SK-N-SH (cell line): ENCODE results near the gene CAPN10. TPM values are rescaled to one million over a fixed set of nuclear protein-coding genes. Genes with fewer than 3 reads are reported as not detected.

Experiments used
- CTCF ChIA-PET: fragments of 300-600, 350-600 bp; formaldehyde crosslinking; extraction: SDS; loops from one replicate; lab custom pipeline; 2021; lab: Yijun Ruan, JAX
- POLR2A ChIA-PET: fragments of 350-600 bp; sonication (Branson Sonifier 250); formaldehyde crosslinking; extraction: SDS; loops from one replicate; lab custom pipeline; 2020; ENCODE audit warnings: antibody characterized with exemption, inconsistent platforms; lab: Yijun Ruan, JAX
- DNase-seq: peaks from one replicate; pipeline ENCODE4 v3.0.0; 2012
- H2AFZ ChIP-seq: fragments of 200-600 bp; sonication (generic); 2 replicates; pipeline ENCODE4 v1.8.1; 2016; ENCODE audit warnings: antibody characterized with exemption, mild to moderate bottlenecking, low read depth
- H3F3A ChIP-seq: fragments of 200-600 bp; sonication (generic); replicated peaks from 2 replicates; pipeline ENCODE3; 2016; ENCODE audit warnings: antibody characterized with exemption, mild to moderate bottlenecking; ENCODE audit not compliant: insufficient read depth
- H3K27ac ChIP-seq, 2 experiments: fragments of 200-500 bp in 1 of 2; fragments of 200-600 bp in 1 of 2; sonication (Bioruptor generic) in 1 of 2; sonication (generic), shearing (Covaris generic) in 1 of 2; 2 replicates each; pipeline versions ENCODE4 v1.5.1 to v1.6.1; 2014 to 2016; ENCODE audit warnings: low read depth in 2 of 2, inconsistent platforms in 1 of 2, low read length in 1 of 2, mild to moderate bottlenecking in 1 of 2, mixed read lengths in 1 of 2
- H3K27me3 ChIP-seq: fragments of 200-600 bp; sonication (generic), shearing (Covaris generic); 2 replicates; pipeline ENCODE4 v1.6.1; 2016; ENCODE audit warnings: mixed run types; ENCODE audit not compliant: insufficient read depth
- H3K36me3 ChIP-seq, 2 experiments: fragments of 200-500 bp in 1 of 2; fragments of 200-600 bp in 1 of 2; sonication (Bioruptor generic) in 1 of 2; sonication (generic) in 1 of 2; replicated peaks in 1 of 2; 2 replicates each; pipeline versions ENCODE3 to v1.5.1; 2014 to 2016; ENCODE audit warnings: low read length in 1 of 2, mild to moderate bottlenecking in 1 of 2; ENCODE audit not compliant: insufficient read depth in 2 of 2, control insufficient read depth in 1 of 2
- H3K4me1 ChIP-seq, 2 experiments: fragments of 200-500 bp in 1 of 2; fragments of 200-600 bp in 1 of 2; sonication (Bioruptor generic) in 1 of 2; sonication (generic), shearing (Covaris generic) in 1 of 2; 2 replicates each; pipeline versions ENCODE4 v1.5.1 to v1.6.1; 2014 to 2016; ENCODE audit warnings: low read depth in 1 of 2, low read length in 1 of 2, mixed run types in 1 of 2; ENCODE audit not compliant: insufficient read depth in 2 of 2, control insufficient read depth in 1 of 2
- H3K4me2 ChIP-seq: fragments of 200-600 bp; sonication (generic), shearing (Covaris generic); 2 replicates; pipeline ENCODE4 v1.6.1; 2017; ENCODE audit warnings: mixed run types
- H3K4me3 ChIP-seq, 2 experiments: fragments of 200-500 bp in 1 of 2; fragments of 200-600 bp in 1 of 2; sonication (Bioruptor generic) in 1 of 2; sonication (generic), shearing (Covaris generic) in 1 of 2; 2 replicates each; pipeline versions ENCODE4 v1.5.1 to v1.8.1; 2014 to 2016; ENCODE audit warnings: low read depth in 2 of 2, inconsistent platforms in 1 of 2, low read length in 1 of 2, mild to moderate bottlenecking in 1 of 2, mixed read lengths in 1 of 2, moderate library complexity in 1 of 2
- H3K79me2 ChIP-seq: fragments of 200-600 bp; sonication (generic); 2 replicates; pipeline ENCODE4 v1.8.1; 2017; ENCODE audit warnings: mild to moderate bottlenecking; ENCODE audit not compliant: insufficient read depth
- H3K9ac ChIP-seq: fragments of 200-600 bp; sonication (generic); 2 replicates; pipeline ENCODE4 v1.6.1; 2017; ENCODE audit warnings: mixed run types
- H3K9me2 ChIP-seq: fragments of 200-600 bp; sonication (generic); 2 replicates; pipeline ENCODE4 v1.6.1; 2017; ENCODE audit warnings: mixed run types
- H3K9me3 ChIP-seq: fragments of 200-600 bp; sonication (generic); 2 replicates; pipeline ENCODE4 v1.6.1; 2017; ENCODE audit warnings: mixed run types, mild to moderate bottlenecking, moderate library complexity
- H4K20me1 ChIP-seq: fragments of 200-600 bp; sonication (generic); 2 replicates; pipeline ENCODE4 v1.6.1; 2017; ENCODE audit warnings: mild to moderate bottlenecking, mixed run types; ENCODE audit not compliant: insufficient read depth
- EZH2phosphoT487 ChIP-seq: fragments of 200-600 bp; sonication (generic); IDR thresholded peaks from 2 replicates; pipeline ENCODE4 v1.6.1; 2017; ENCODE audit warnings: low read depth, mixed run types, mild to moderate bottlenecking, antibody characterized with exemption, moderate library complexity, borderline replicate concordance
- FOXM1 ChIP-seq: IDR thresholded peaks from 2 replicates; pipeline ENCODE4 v1.4.0; 2012; ENCODE audit warnings: low read depth, mild to moderate bottlenecking
- GATA2 ChIP-seq: sonication (generic); formaldehyde crosslinking; IDR thresholded peaks from 2 replicates; pipeline ENCODE4 v1.5.0; 2020; ENCODE audit warnings: mild to moderate bottlenecking, missing genetic modification reagents
- MEF2A ChIP-seq: IDR thresholded peaks from 2 replicates; pipeline ENCODE4 v1.4.0; 2012; ENCODE audit warnings: low read depth, borderline replicate concordance
- NRF1 ChIP-seq: IDR thresholded peaks from 2 replicates; pipeline ENCODE4 v1.6.1; 2012; ENCODE audit warnings: low read depth, mild to moderate bottlenecking, low read length
- RAD21 ChIP-seq: IDR thresholded peaks from 2 replicates; pipeline ENCODE4 v1.6.1; 2012; ENCODE audit warnings: mild to moderate bottlenecking, low read length
- RFX5 ChIP-seq: IDR thresholded peaks from 2 replicates; pipeline ENCODE4 v1.6.1; 2012; ENCODE audit warnings: mild to moderate bottlenecking, improper control_type of control experiment, low read length
- RXRA ChIP-seq: IDR thresholded peaks from 2 replicates; pipeline ENCODE4 v1.4.0; 2012; ENCODE audit warnings: low read depth, mild to moderate bottlenecking, borderline replicate concordance
- TCF12 ChIP-seq: IDR thresholded peaks from 2 replicates; pipeline ENCODE4 v1.4.0; 2012
- YY1 ChIP-seq: IDR thresholded peaks from 2 replicates; pipeline ENCODE4 v1.4.0; 2012; ENCODE audit warnings: low read depth, mild to moderate bottlenecking
- WGBS: methylation state at CpG from one replicate; pipeline ENCODE4 v1.1.6; 2017; ENCODE audit warnings: low lambda C conversion rate; 5-methylcytosine and 5-hydroxymethylcytosine counted together
- polyA plus RNA-seq, 3 experiments: library from polyadenylated mRNA; depleted of rRNA; stranded (reverse); fragments of >200 nt; gene quantifications; 2 replicates each; pipeline ENCODE4 v1.2.3, GENCODE V29; 2012
- TF ChIP-seq, protein P1 (sequence below): IDR thresholded peaks from 2 replicates; pipeline ENCODE4 v1.4.0; 2012; ENCODE audit warnings: low read depth, borderline replicate concordance
- TF ChIP-seq, protein P2 (sequence below): IDR thresholded peaks from 2 replicates; pipeline ENCODE4; 2012
- TF ChIP-seq, protein P3 (sequence below): fragments of 150-350 bp; IDR thresholded peaks from 2 replicates; pipeline ENCODE4 v1.6.1; 2016; ENCODE audit warnings: mild to moderate bottlenecking, low read depth, low read length
- TF ChIP-seq, protein P4 (sequence below): fragments of 200-600 bp; sonication (generic); IDR thresholded peaks from 2 replicates; pipeline ENCODE4 v1.6.1; 2017; ENCODE audit warnings: antibody characterized with exemption, mild to moderate bottlenecking, moderate library complexity

Gene CAPN10
- polyA plus RNA-seq, 1 of the 3 experiments (the other 2 are of a cell fraction), result 24.0 TPM

DNA sequence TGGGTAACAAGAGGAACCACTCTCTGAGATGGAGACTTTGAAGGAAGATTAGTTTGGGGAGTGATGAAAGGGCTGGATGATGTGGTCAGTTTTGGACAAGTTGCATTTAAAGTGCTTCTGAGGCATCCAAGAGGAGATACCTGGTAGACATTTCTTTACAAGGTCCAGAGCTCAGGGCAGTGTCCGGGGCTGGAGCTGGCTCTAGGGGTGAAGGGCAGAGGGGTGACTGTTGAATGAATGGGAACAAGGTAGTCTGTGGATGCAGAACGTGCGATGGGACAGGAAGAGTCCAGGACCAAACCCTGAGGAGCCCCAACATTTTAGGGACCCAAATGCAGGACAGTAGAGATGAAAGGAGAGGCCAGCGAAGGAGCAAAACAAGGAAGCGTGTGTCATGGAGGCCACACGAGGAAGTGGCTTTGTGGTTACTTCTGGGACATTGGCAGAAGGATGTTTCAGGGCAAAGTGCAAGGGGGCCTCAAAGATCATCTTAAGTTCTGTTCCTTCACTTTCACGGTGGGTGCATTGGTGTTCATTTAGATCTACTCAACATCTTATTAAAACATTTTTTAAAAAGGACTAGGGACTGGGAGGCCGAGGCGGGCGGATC is 25.2 kb downstream of the CAPN10 start:
- Histone ChIP-seq H3K4me1 (peaks cover 0 to 14% of the 10 kb centered on the region in 2 experiments; a peak in 2 of 4 replicates), H3K36me3 (no peaks in the 10 kb centered on the region), H3K4me3 (no peak overlapping the region), H4K20me1 (no peaks in the 10 kb centered on the region), H3K9me2 (no peaks in the 10 kb centered on the region), H3K27me3 (no peaks in the 10 kb centered on the region), H3F3A (no peaks in the 10 kb centered on the region), H3K4me2 (no peak overlapping the region), H3K79me2 (no peaks in the 10 kb centered on the region), H3K9me3 (no peaks in the 10 kb centered on the region), H3K27ac (no peak overlapping the region), H2AFZ (no peak overlapping the region), H3K9ac (no peak overlapping the region)
- 84% methylated on average over 10 of the region's 10 CpGs for WGBS
- TF ChIP-seq, protein P1, sequence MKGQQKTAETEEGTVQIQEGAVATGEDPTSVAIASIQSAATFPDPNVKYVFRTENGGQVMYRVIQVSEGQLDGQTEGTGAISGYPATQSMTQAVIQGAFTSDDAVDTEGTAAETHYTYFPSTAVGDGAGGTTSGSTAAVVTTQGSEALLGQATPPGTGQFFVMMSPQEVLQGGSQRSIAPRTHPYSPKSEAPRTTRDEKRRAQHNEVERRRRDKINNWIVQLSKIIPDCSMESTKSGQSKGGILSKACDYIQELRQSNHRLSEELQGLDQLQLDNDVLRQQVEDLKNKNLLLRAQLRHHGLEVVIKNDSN, result no peak
- TF ChIP-seq EZH2phosphoT487 (no peak), TCF12 (no peak), MEF2A (no peak), YY1 (no peak), RXRA (no peak), RAD21 (no peak), NRF1 (no peak)
- TF ChIP-seq, protein P2, sequence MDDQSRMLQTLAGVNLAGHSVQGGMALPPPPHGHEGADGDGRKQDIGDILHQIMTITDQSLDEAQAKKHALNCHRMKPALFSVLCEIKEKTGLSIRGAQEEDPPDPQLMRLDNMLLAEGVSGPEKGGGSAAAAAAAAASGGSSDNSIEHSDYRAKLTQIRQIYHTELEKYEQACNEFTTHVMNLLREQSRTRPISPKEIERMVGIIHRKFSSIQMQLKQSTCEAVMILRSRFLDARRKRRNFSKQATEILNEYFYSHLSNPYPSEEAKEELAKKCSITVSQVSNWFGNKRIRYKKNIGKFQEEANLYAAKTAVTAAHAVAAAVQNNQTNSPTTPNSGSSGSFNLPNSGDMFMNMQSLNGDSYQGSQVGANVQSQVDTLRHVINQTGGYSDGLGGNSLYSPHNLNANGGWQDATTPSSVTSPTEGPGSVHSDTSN, result no peak
- TF ChIP-seq, protein P3, sequence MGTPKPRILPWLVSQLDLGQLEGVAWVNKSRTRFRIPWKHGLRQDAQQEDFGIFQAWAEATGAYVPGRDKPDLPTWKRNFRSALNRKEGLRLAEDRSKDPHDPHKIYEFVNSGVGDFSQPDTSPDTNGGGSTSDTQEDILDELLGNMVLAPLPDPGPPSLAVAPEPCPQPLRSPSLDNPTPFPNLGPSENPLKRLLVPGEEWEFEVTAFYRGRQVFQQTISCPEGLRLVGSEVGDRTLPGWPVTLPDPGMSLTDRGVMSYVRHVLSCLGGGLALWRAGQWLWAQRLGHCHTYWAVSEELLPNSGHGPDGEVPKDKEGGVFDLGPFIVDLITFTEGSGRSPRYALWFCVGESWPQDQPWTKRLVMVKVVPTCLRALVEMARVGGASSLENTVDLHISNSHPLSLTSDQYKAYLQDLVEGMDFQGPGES, result no peak
- ChIA-PET CTCF (no interaction called here), POLR2A (no interaction called here)
- no peak for DNase-seq

DNA sequence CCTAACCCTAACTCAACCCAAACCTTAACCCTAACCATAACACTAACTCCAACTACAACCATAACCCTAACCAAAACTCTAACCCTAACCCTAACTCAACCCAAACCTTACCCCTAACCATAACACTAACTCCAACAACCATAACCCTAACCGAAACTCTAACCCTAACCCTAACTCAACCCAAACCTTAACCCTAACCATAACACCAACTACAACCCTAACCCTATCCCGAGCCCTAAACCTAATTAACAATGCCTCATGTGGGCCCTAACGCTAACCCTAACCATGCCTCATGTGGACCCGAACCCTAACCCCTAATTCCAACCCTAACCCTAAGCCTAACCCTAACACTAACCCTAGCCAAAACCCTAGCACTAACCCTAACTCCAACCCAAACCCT is 27.2 kb downstream of the CAPN10 start:
- no peaks in the 10 kb centered on the region for H3K27me3 ChIP-seq
- 83% methylated on average over 4 of the region's 4 CpGs for WGBS
- DNase-seq, result no peak
- no peaks in the 10 kb centered on the region for H3K9me3 ChIP-seq
- TF ChIP-seq TCF12 (no peak), FOXM1 (no peak), GATA2 (CRISPR knock-in tag) (no peak), RFX5 (no peak), MEF2A (no peak)
- TF ChIP-seq, protein P2, result no peak
- TF ChIP-seq, protein P4, sequence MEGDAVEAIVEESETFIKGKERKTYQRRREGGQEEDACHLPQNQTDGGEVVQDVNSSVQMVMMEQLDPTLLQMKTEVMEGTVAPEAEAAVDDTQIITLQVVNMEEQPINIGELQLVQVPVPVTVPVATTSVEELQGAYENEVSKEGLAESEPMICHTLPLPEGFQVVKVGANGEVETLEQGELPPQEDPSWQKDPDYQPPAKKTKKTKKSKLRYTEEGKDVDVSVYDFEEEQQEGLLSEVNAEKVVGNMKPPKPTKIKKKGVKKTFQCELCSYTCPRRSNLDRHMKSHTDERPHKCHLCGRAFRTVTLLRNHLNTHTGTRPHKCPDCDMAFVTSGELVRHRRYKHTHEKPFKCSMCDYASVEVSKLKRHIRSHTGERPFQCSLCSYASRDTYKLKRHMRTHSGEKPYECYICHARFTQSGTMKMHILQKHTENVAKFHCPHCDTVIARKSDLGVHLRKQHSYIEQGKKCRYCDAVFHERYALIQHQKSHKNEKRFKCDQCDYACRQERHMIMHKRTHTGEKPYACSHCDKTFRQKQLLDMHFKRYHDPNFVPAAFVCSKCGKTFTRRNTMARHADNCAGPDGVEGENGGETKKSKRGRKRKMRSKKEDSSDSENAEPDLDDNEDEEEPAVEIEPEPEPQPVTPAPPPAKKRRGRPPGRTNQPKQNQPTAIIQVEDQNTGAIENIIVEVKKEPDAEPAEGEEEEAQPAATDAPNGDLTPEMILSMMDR, result no peak
- H3K79me2 ChIP-seq, result no peaks in the 10 kb centered on the region
- H3K9ac ChIP-seq, result no peak overlapping the region
- no peak overlapping the region for H3K4me3 ChIP-seq
- CTCF ChIA-PET, result interaction anchor here (0.6 to 1.8 kb wide), 2 partner anchors 10 to 601 kb away, joined by 3 to 5 read pairs; no protein-coding TSS in a partner anchor
- no peaks in the 10 kb centered on the region for H4K20me1 ChIP-seq
- H3K36me3 ChIP-seq, result no peaks in the 10 kb centered on the region
- POLR2A ChIA-PET, result no interaction called here
- no peaks in the 10 kb centered on the region for H3F3A ChIP-seq
- H3K27ac ChIP-seq, result no peak overlapping the region
- H3K4me1 ChIP-seq, result peaks cover 0 to 14% of the 10 kb centered on the region in 2 experiments; a peak in 2 of 4 replicates
- H3K4me2 ChIP-seq, result no peak overlapping the region
- H3K9me2 ChIP-seq, result no peaks in the 10 kb centered on the region
- no peak overlapping the region for H2AFZ ChIP-seq
